Muscle of leg (tissue), 11 donors: ENCODE results near the gene DST. TPM values are rescaled to one million over a fixed set of nuclear protein-coding genes. Genes with fewer than 3 reads are reported as not detected.

Source experiments
- DNase-seq: peaks from one replicate; pipeline ENCODE4 v3.0.0; 2013
- H3K27ac ChIP-seq: one replicate; pipeline ENCODE4 v1.5.1; 2013; ENCODE audit warnings: mild to moderate bottlenecking, low read length, control low read depth
- H3K27me3 ChIP-seq: one replicate; pipeline ENCODE4 v1.6.1; 2013; ENCODE audit warnings: low read length; ENCODE audit not compliant: control insufficient read depth, insufficient read depth
- H3K36me3 ChIP-seq: one replicate; pipeline ENCODE4 v1.6.1; 2013; ENCODE audit warnings: low read length; ENCODE audit not compliant: control insufficient read depth, insufficient read depth
- H3K4me1 ChIP-seq: one replicate; pipeline ENCODE4 v1.6.1; 2013; ENCODE audit warnings: low read length; ENCODE audit not compliant: control insufficient read depth, insufficient read depth
- H3K4me3 ChIP-seq: one replicate; pipeline ENCODE4 v1.5.1; 2013; ENCODE audit warnings: low read length, control low read depth
- H3K9me3 ChIP-seq: replicated peaks from 2 replicates; pipeline ENCODE4 v1.6.1; 2013; ENCODE audit warnings: low read depth, low read length; ENCODE audit not compliant: control insufficient read depth
- WGBS: methylation state at CpG from one replicate; pipeline ENCODE4 v1.1.5; 2013; ENCODE audit warnings: missing lambda C conversion rate; ENCODE audit not compliant: insufficient coverage; 5-methylcytosine and 5-hydroxymethylcytosine counted together
- polyA plus RNA-seq, 8 donors: library from polyadenylated mRNA; unstranded; fragments of 120-200 nt; gene quantifications; one replicate each; pipeline versions ENCODE4 v1.2.1 to v1.2.3, GENCODE V29; 2013; ENCODE audit warnings: inconsistent platforms in 1 of 8, low replicate concordance in 1 of 8; ENCODE audit not compliant: insufficient read length in 8 of 8, insufficient read depth in 1 of 8
- total RNA-seq: library from RNA; stranded (reverse); fragments of 120-200 nt; gene quantifications from one replicate; pipeline ENCODE4 v1.2.4, GENCODE V29; 2013

DST gene
- total and polyA plus RNA-seq, 9 donors = 154 to 219 (median 179) TPM

DNA sequence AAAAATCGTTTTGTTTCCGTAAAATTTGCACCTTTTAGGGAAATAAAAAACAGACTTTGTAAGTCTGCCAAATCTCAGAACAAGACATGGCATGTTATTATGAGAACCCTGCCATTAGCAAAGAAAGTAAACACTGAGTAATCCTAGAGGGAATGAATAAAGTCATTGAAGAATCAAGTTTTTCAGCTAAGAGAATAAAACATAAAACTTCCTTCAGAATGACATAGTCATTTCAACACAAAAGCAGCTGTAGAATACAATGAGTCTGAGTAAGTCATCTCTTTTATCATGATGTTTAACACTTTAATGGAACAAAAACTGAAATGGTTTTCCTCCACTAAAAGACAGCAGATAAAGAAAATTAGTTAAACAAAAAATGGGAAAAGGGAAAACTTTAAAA is 10.3 kb upstream of the DST start:
- H3K9me3 ChIP-seq = no peaks in the 10 kb centered on the region
- no peak overlapping the region for H3K4me3 ChIP-seq
- no peaks in the 10 kb centered on the region for H3K27me3 ChIP-seq
- no peak overlapping the region for H3K27ac ChIP-seq
- H3K4me1 ChIP-seq = no peaks in the 10 kb centered on the region
- no peak for DNase-seq
- peaks cover 2% of the 10 kb centered on the region for H3K36me3 ChIP-seq
- WGBS = no CpG with 5 or more reads among the region's 2 CpGs

GRCh38 chr6:56652231-56652630 is 9.5 kb upstream of the DST start:
- Histone ChIP-seq H3K4me1 (no peaks in the 10 kb centered on the region), H3K9me3 (no peaks in the 10 kb centered on the region), H3K36me3 (peaks cover 2% of the 10 kb centered on the region), H3K27me3 (no peaks in the 10 kb centered on the region), H3K4me3 (no peak overlapping the region), H3K27ac (no peak overlapping the region)
- DNase-seq = no peak
- no CpG with 5 or more reads among the region's 1 CpG for WGBS

DNA sequence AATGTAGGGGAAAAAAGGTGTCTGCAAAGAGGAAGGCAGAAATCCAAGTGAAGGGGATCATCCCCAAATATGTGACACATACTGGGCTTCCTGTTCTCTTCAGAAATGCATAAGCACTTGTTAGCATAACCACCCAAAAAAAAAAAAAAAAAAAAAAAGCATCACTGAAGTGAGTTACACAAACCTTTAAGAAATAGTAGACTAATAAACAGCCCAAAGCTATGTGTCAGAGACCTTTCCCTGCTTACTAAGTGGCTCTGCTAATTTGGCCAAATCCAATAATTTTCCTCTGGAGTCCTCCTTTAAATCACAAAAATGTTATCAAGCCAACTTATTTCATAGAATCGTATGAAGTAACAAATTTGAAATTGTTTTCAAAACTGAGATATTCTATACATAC is 7.5 kb upstream of the DST start:
- DNase-seq = no peak
- Histone ChIP-seq H3K36me3 (peaks cover 7% of the 10 kb centered on the region), H3K27ac (no peak overlapping the region), H3K9me3 (no peaks in the 10 kb centered on the region), H3K4me3 (no peak overlapping the region), H3K4me1 (no peaks in the 10 kb centered on the region), H3K27me3 (no peaks in the 10 kb centered on the region)
- WGBS = no CpG with 5 or more reads among the region's 1 CpG

DNA sequence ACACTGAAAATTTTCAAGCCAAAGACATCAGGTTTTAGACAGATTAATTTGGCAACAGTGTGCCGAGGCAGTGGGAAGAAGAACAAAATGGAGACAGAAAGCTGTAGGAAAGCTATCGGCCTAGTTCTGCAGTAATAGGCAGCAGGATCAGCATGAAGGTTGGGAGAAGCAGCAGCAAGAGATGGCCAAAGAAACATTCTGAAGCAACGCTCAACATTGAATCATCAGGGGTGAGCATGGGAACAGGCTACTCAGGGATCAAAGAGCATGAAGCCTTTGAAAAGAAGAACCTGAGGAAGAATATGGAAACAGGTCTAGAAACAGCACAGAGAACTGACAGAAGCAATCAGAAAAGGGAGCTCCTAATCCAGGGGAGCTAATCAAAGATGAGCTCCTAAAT is 7.1 kb upstream of the DST start:
- no peak overlapping the region for H3K27ac ChIP-seq
- H3K9me3 ChIP-seq = no peaks in the 10 kb centered on the region
- peaks cover 10% of the 10 kb centered on the region for H3K36me3 ChIP-seq
- no peak overlapping the region for H3K4me3 ChIP-seq
- H3K27me3 ChIP-seq = no peaks in the 10 kb centered on the region
- no peak for DNase-seq
- WGBS = 81% methylated on average over 3 of the region's 3 CpGs
- H3K4me1 ChIP-seq = no peaks in the 10 kb centered on the region

DNA sequence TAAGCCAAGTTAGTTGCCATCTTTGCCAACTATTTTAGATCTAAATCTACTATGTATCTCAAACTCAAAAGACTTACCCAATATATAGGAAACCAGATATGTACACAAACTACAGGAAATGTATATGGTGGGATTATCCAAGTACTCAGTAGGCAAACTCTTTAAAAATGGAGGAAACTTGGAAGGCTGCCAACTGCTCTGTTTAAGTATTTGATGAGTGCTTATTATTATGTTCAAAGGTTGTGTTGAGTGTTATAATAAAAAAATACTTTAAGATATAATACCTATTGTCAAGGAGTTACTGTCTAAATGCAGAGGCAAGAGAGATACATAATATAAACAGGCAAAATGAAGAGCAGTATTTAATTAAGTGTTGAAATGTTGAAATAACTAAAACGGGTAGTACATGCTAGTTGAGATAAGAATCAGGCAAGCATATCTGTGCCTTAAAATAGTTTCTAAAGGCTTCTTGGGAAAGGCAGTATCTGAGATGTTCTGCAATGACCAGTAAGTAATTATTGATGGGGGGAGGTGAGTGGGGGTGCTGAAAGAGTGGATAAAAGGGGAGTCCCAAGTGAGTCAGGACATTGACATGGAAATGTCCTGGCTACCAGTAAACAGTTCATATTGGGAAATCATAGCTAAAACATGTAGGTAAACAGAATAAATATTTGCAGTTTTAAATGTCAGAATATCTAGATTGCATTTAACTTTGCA is 6.5 kb upstream of the DST start:
- 70% methylated on average over 1 of the region's 1 CpG for WGBS
- no peaks in the 10 kb centered on the region for H3K9me3 ChIP-seq
- H3K4me3 ChIP-seq = no peak overlapping the region
- H3K27me3 ChIP-seq = no peaks in the 10 kb centered on the region
- H3K4me1 ChIP-seq = no peaks in the 10 kb centered on the region
- no peak overlapping the region for H3K27ac ChIP-seq
- H3K36me3 ChIP-seq = peaks cover 13% of the 10 kb centered on the region
- DNase-seq = no peak

GRCh38 chr6:56647172-56647762 is 4.6 kb upstream of the DST start:
- Histone ChIP-seq H3K36me3 (peaks cover 13% of the 10 kb centered on the region), H3K4me1 (no peaks in the 10 kb centered on the region), H3K27me3 (no peaks in the 10 kb centered on the region), H3K9me3 (no peaks in the 10 kb centered on the region), H3K4me3 (no peak overlapping the region), H3K27ac (no peak overlapping the region)
- peak; percentile 76 for DNase-seq
- 32% methylated on average over 2 of the region's 12 CpGs for WGBS

GRCh38 chr6:56644366-56644765 is 1.7 kb upstream of the DST start:
- no peak overlapping the region for H3K4me3 ChIP-seq
- WGBS = 100% methylated on average over 1 of the region's 5 CpGs
- no peaks in the 10 kb centered on the region for H3K4me1 ChIP-seq
- H3K9me3 ChIP-seq = no peaks in the 10 kb centered on the region
- no peaks in the 10 kb centered on the region for H3K27me3 ChIP-seq
- H3K27ac ChIP-seq = no peak overlapping the region
- DNase-seq = no peak
- H3K36me3 ChIP-seq = peaks cover 16% of the 10 kb centered on the region

GRCh38 chr6:56643379-56644089 is 845 bp upstream of the DST start:
- peaks cover 14% of the 10 kb centered on the region for H3K36me3 ChIP-seq

GRCh38 chr6:56640374-56640773 is 2.3 kb downstream of the DST start:
- Histone ChIP-seq H3K27me3 (no peaks in the 10 kb centered on the region), H3K36me3 (peaks cover 15% of the 10 kb centered on the region)

More at GRCh38 chr6:56643379-56644089, 845 bp upstream of the DST start:
- 100% methylated on average over 1 of the region's 4 CpGs for WGBS
- Histone ChIP-seq H3K4me3 (no peak overlapping the region), H3K27me3 (no peaks in the 10 kb centered on the region), H3K27ac (no peak overlapping the region), H3K9me3 (no peaks in the 10 kb centered on the region), H3K4me1 (no peaks in the 10 kb centered on the region)
- no peak for DNase-seq

GRCh38 chr6:56638760-56639159 is 3.9 kb downstream of the DST start:
- Histone ChIP-seq H3K27ac (no peak overlapping the region), H3K4me1 (no peaks in the 10 kb centered on the region), H3K4me3 (no peak overlapping the region), H3K36me3 (peaks cover 14% of the 10 kb centered on the region), H3K9me3 (no peaks in the 10 kb centered on the region), H3K27me3 (no peaks in the 10 kb centered on the region)
- DNase-seq = no peak

More at GRCh38 chr6:56640374-56640773, 2.3 kb downstream of the DST start:
- no peak overlapping the region for H3K4me3 ChIP-seq
- no peaks in the 10 kb centered on the region for H3K4me1 ChIP-seq
- DNase-seq = no peak
- 92% methylated on average over 4 of the region's 4 CpGs for WGBS
- H3K27ac ChIP-seq = no peak overlapping the region
- no peaks in the 10 kb centered on the region for H3K9me3 ChIP-seq
